ENCODE data around the gene RBSN. TPM values are rescaled to one million over a fixed set of nuclear protein-coding genes. Genes with fewer than 3 reads are reported as not detected.

Gene RBSN
- total RNA-seq, 4 donors from 2014 or later = 17.2 to 94.9 (median 32.1) TPM

DNA sequence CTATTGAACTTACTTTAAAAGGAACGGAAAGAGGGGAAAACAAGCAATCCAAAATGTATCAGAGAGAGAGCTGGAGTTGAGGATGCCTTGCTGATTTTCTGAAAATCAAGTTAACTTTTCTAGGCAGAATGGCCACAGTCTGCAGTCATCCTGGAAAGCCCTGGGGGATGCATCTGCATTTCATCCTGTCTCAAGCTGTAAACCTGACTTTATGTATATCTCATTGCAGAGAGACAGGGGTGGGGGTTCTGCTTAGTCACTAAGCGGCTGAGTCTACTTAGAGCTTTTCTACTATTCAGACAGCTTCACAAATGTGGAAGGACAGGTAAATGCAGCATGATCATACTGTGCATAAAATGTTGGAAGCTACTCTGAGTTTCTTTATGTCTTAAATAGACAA, 75.2 kb downstream of the RBSN start:
- TF ChIP-seq CTCF (IDR thresholded peaks at IDR 0.05) (no peak), POLR2A (IDR thresholded peaks at IDR 0.05) (no peak)
- no peak overlapping the region for H3K27ac ChIP-seq
- no peak for DNase-seq
- H3K4me1 ChIP-seq = no peaks in the 10 kb centered on the region
- H3K9me3 ChIP-seq = no peaks in the 10 kb centered on the region
- no peak overlapping the region for H3K4me3 ChIP-seq
- no peaks in the 10 kb centered on the region for H3K27me3 ChIP-seq
- H3K36me3 ChIP-seq = peaks cover 0 to 99% (median 0%) of the 10 kb centered on the region in 3 donors

- no peak for DNase-seq
- no peak for TF ChIP-seq CTCF (IDR thresholded peaks at IDR 0.05)
- TF ChIP-seq POLR2A (IDR thresholded peaks at IDR 0.05) = no peak
- peaks cover 0 to 99% (median 0%) of the 10 kb centered on the region in 3 donors for H3K36me3 ChIP-seq
- H3K27me3 ChIP-seq = no peaks in the 10 kb centered on the region
- no peaks in the 10 kb centered on the region for H3K9me3 ChIP-seq
- no peak overlapping the region for H3K27ac ChIP-seq
- H3K4me1 ChIP-seq = no peaks in the 10 kb centered on the region
- H3K4me3 ChIP-seq = no peak overlapping the region
Observed at GRCh38 chr3:15023249-15023648, 75.7 kb downstream of the RBSN start.

Other genes starting within 250 kb of the RBSN start
- gene NR2C2, start 151.6 kb downstream of the RBSN start, total RNA-seq = 10 to 100 TPM; 55.6 to 84.3 (median 69.1) TPM
- 100 to 1,000 TPM in 1 of 4 donors, 10 to 100 TPM in 3; 49.6 to 120 (median 94.2) TPM for gene MRPS25, start 33.8 kb downstream of the RBSN start, total RNA-seq
- 100 to 1,000 TPM in 1 of 4 donors, 10 to 100 TPM in 3; 50.3 to 115 (median 69.3) TPM for gene CAPN7, start 107.1 kb upstream of the RBSN start, total RNA-seq
- 10 to 100 TPM; 12.8 to 64.4 (median 16.0) TPM for gene SH3BP5, start 233.4 kb upstream of the RBSN start, total RNA-seq

Measured in Peyer's patch (tissue), 4 donors.